Keratinocyte (primary cell): Measurements from ENCODE around the gene SMPD2.

Experiments used
- EZH2 ChIP-seq: IDR thresholded peaks from one replicate; pipeline ENCODE4 v1.6.1; 2012; ENCODE audit warnings: inconsistent platforms, mild to moderate bottlenecking, low read length, moderate library complexity
- TF ChIP-seq, protein P1 (sequence below), 3 experiments: IDR thresholded peaks in 1 of 3; conservative IDR thresholded peaks in 1 of 3; optimal IDR thresholded peaks in 1 of 3; 2 replicates in 2 of 3; 3 replicates in 1 of 3; pipeline versions ENCODE3 to v1.5.1; 2011; ENCODE audit warnings: low read length in 3 of 3, mild to moderate bottlenecking in 3 of 3, moderate library complexity in 2 of 3, control low read depth in 1 of 3, inconsistent platforms in 1 of 3; ENCODE audit not compliant: insufficient read depth in 2 of 3; ENCODE audit errors: extremely low read depth in 1 of 3

DNA sequence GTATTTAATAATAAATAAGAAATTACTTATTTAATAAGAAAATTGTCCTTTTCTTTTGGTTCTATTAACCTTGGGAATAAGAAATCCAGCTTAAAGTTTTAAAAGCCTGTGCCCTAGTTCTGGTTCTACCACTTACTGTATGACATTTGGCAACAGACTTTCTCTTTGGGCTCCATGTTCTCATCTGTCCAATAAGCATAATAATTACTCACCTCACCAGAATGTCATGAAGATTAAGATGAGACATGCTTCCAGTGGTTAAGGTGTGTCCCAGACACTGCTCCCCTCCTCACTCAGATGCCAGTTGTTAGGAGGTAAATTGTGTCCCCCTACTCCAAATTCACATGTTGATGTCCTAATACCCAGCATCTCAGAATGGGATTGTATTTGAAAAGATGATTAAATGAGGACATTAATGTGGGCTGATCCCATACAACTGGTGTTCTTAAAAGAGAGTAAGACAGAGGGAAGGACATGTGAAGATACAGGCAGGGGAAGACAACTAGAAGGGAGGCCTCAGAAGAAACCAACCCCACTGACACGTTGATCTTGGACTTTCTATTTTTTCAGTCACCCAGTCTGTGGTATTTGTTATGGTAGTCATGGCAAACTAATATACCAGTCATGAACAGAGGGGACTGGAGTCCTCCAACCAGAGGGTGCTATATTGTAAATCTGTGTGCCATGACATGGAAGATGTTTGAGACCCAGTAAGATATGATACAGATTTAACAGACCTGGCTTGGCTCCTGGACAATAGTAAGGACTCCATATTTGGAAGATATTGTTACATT, 21.4 kb downstream of the SMPD2 start:
- TF ChIP-seq EZH2, result no peak
- TF ChIP-seq, protein P1, sequence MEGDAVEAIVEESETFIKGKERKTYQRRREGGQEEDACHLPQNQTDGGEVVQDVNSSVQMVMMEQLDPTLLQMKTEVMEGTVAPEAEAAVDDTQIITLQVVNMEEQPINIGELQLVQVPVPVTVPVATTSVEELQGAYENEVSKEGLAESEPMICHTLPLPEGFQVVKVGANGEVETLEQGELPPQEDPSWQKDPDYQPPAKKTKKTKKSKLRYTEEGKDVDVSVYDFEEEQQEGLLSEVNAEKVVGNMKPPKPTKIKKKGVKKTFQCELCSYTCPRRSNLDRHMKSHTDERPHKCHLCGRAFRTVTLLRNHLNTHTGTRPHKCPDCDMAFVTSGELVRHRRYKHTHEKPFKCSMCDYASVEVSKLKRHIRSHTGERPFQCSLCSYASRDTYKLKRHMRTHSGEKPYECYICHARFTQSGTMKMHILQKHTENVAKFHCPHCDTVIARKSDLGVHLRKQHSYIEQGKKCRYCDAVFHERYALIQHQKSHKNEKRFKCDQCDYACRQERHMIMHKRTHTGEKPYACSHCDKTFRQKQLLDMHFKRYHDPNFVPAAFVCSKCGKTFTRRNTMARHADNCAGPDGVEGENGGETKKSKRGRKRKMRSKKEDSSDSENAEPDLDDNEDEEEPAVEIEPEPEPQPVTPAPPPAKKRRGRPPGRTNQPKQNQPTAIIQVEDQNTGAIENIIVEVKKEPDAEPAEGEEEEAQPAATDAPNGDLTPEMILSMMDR (optimal IDR thresholded peaks at IDR 0.05 in 1 of 3, IDR thresholded peaks at IDR 0.05 in 1 of 3, conservative IDR thresholded peaks at IDR 0.05 in 1 of 3; ENCODE audit: extremely low read depth in 1 of 3, insufficient read depth in 2 of 3, low read length in 3 of 3), result no peak
